ENCODE measurements around the gene HMBS. TPM values are rescaled to one million over a fixed set of nuclear protein-coding genes. Genes with fewer than 3 reads are reported as not detected.
"Not testable (repeated sequence)": the region's sequence is repeated elsewhere in the genome, so short reads cannot be mapped to it uniquely, and the experiment has no call there.

HMBS gene
- total RNA-seq, 2 donors from 2014 or later = 8.7 to 9.1 TPM

DNA sequence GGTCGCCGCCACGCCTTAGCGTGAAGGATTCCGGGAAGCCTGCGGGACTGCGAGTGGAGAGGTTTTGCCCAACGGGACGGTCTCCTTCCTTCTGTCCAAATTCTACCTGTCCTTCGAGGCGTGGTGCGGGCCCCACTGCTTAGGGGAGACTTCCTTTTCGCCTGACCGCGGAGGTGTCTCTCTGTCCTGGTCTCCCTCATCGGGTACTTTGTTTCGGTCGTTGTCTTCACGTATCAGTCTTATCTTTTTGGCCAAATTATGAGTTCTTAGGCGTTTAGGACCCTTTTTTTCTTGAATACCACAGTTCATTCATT, 37.1 kb downstream of the HMBS start:
- Mint-ChIP-seq H3K36me3 (ENCODE audit: low read depth) (no peaks in the 10 kb centered on the region), H3K4me1 (peaks cover 34% of the 10 kb centered on the region), H3K27ac (peak overlapping the region; percentile 98), H3K27me3 (no peaks in the 10 kb centered on the region), H3K4me3 (peak overlapping the region; percentile 99)
- ATAC-seq (peak; percentile 0), DNase-seq (no peak)
- no peaks in the 10 kb centered on the region for H3K9me3 ChIP-seq (ENCODE audit: control insufficient read depth, low read length, poor library complexity, severe bottlenecking)

GRCh38 chr11:119125821-119126220, 41.1 kb downstream of the HMBS start:
- no peaks in the 10 kb centered on the region for H3K36me3 Mint-ChIP-seq (ENCODE audit: low read depth)
- H3K9me3 ChIP-seq (ENCODE audit: control insufficient read depth, low read length, poor library complexity, severe bottlenecking) = no peaks in the 10 kb centered on the region
- H3K4me3 Mint-ChIP-seq = no peak overlapping the region
- H3K27me3 Mint-ChIP-seq = no peaks in the 10 kb centered on the region
- H3K27ac Mint-ChIP-seq = no peak overlapping the region
- peaks cover 28% of the 10 kb centered on the region for H3K4me1 Mint-ChIP-seq
- DNase-seq = no peak
- no peak for ATAC-seq

DNA sequence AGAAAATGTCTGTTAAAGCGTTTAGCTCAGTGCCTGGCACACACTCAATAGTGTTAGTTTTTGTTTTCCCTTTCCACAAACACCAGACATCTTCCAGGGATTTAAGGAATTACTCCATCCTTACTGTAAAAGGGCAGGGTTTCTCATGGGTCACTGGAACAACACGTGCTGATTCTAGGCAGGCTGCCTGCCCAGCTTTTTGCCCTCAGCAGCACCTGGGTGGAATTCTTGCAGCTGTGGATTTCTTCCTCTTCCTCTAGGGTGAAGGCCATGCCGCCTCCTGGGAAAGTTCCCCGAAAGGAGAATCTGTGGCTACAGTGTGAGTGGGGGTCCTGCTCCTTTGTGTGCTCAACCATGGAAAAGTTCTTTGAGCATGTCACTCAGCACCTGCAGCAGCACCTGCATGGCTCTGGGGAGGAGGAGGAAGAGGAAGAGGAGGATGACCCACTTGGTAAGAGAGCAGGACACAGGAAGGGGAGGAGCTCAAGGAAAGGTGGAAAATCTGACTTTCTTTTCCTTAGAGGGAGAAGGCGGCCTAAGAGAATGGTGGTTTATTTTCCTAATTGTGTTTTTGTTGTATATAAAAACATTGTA, 42.1 kb downstream of the HMBS start:
- DNase-seq (no peak), ATAC-seq (no peak)
- no peaks in the 10 kb centered on the region for H3K9me3 ChIP-seq (ENCODE audit: control insufficient read depth, low read length, poor library complexity, severe bottlenecking)
- Mint-ChIP-seq H3K36me3 (ENCODE audit: low read depth) (no peaks in the 10 kb centered on the region), H3K27me3 (no peaks in the 10 kb centered on the region), H3K27ac (no peak overlapping the region), H3K4me3 (no peak overlapping the region), H3K4me1 (peaks cover 23% of the 10 kb centered on the region)

GRCh38 chr11:119130662-119131061, 46.0 kb downstream of the HMBS start:
- Mint-ChIP-seq H3K27me3 (no peaks in the 10 kb centered on the region), H3K4me3 (no peak overlapping the region), H3K36me3 (ENCODE audit: low read depth) (peaks cover 8% of the 10 kb centered on the region), H3K4me1 (peaks cover 10% of the 10 kb centered on the region), H3K27ac (no peak overlapping the region)
- ATAC-seq (no peak), DNase-seq (no peak)
- no peaks in the 10 kb centered on the region for H3K9me3 ChIP-seq (ENCODE audit: control insufficient read depth, low read length, poor library complexity, severe bottlenecking)

- no peak for DNase-seq
- peaks cover 14% of the 10 kb centered on the region for H3K27me3 Mint-ChIP-seq
- ATAC-seq = peak; percentile 51
- H3K9me3 ChIP-seq (ENCODE audit: control insufficient read depth, low read length, poor library complexity, severe bottlenecking) = no peaks in the 10 kb centered on the region
- no peak overlapping the region for H3K27ac Mint-ChIP-seq
- H3K4me3 Mint-ChIP-seq = no peak overlapping the region
- H3K4me1 Mint-ChIP-seq = peaks cover 6% of the 10 kb centered on the region
- H3K36me3 Mint-ChIP-seq (ENCODE audit: low read depth) = peaks cover 8% of the 10 kb centered on the region
Observed at GRCh38 chr11:119134389-119134978, 49.8 kb downstream of the HMBS start.

GRCh38 chr11:119139276-119139675, 54.6 kb downstream of the HMBS start:
- not testable (repeated sequence) for H3K4me3 Mint-ChIP-seq

More at GRCh38 chr11:119139276-119139675, 54.6 kb downstream of the HMBS start:
- not testable (repeated sequence) for H3K27ac Mint-ChIP-seq; ATAC-seq; H3K4me1 Mint-ChIP-seq; H3K9me3 ChIP-seq (ENCODE audit: control insufficient read depth, low read length, poor library complexity, severe bottlenecking); DNase-seq; H3K36me3 Mint-ChIP-seq (ENCODE audit: low read depth)
- H3K27me3 Mint-ChIP-seq = peaks cover 21% of the 10 kb centered on the region

Other genes with a start within 250 kb of the HMBS start
- 10 to 100 TPM; 11.1 to 15.0 TPM for gene CXCR5, start 201.0 kb upstream of the HMBS start, total RNA-seq
- gene BCL9L, start 159.0 kb upstream of the HMBS start, total RNA-seq = 100 to 1,000 TPM; 186 to 204 TPM
- not detected for gene UPK2, start 128.6 kb upstream of the HMBS start, total RNA-seq
- not detected for gene FOXR1, start 113.1 kb upstream of the HMBS start, total RNA-seq
- 100 to 1,000 TPM; 116 TPM for gene CENATAC, start 86.7 kb upstream of the HMBS start, total RNA-seq
- 1,000 to 10,000 TPM; 2,323 to 2,414 TPM for gene RPS25, start 66.5 kb upstream of the HMBS start, total RNA-seq
- 10 to 100 TPM; 62.4 to 69.5 TPM for gene TRAPPC4, start 66.1 kb upstream of the HMBS start, total RNA-seq
- gene SLC37A4, start 54.0 kb upstream of the HMBS start, total RNA-seq = 10 to 100 TPM in 1 of 2 donors, 1 to 10 TPM in 1; 9.0 to 11.0 TPM
- gene HYOU1, start 27.7 kb upstream of the HMBS start, total RNA-seq = 100 to 1,000 TPM; 132 to 162 TPM
- gene VPS11, start 17.1 kb upstream of the HMBS start, total RNA-seq = 10 to 100 TPM; 58.3 to 68.0 TPM
- gene DPAGT1, start 17.0 kb downstream of the HMBS start, total RNA-seq = 10 to 100 TPM; 18.9 to 20.5 TPM
- gene C2CD2L, start 22.5 kb downstream of the HMBS start, total RNA-seq = 10 to 100 TPM; 20.9 to 24.6 TPM
- 10 to 100 TPM; 22.3 to 26.1 TPM for gene HINFP, start 36.7 kb downstream of the HMBS start, total RNA-seq
- not detected for gene ABCG4, start 64.2 kb downstream of the HMBS start, total RNA-seq
- 1 to 10 TPM; 6.6 to 6.9 TPM for gene NLRX1, start 83.8 kb downstream of the HMBS start, total RNA-seq
- gene NHERF4, start 100.6 kb downstream of the HMBS start, total RNA-seq = 1 to 10 TPM in 1 of 2 donors, under 1 TPM in 1; 0.65 to 1.0 TPM
- gene CBL, start 121.5 kb downstream of the HMBS start, total RNA-seq = 10 to 100 TPM; 36.1 to 41.9 TPM
- gene MCAM, start 232.2 kb downstream of the HMBS start, total RNA-seq = 10 to 100 TPM; 25.6 to 54.0 TPM
- gene RNF26, start 249.6 kb downstream of the HMBS start, total RNA-seq = 10 to 100 TPM; 15.3 to 19.0 TPM